T-helper 2 cell (primary cell): ENCODE data around the gene ING3.
A peak's percentile ranks its signal among the peaks of the same experiment; 100 is the strongest.

Experiments
- DNase-seq, 5 experiments: peaks; one replicate each; pipeline versions ENCODE4 v3.0.0 to v3.0.0-alpha.2; 2012 to 2022
- total RNA-seq, 2 donors: gene quantifications; one replicate each; lab custom pipeline; 2026; lab: John Stamatoyannopoulos, UW

Gene ING3, protein sequence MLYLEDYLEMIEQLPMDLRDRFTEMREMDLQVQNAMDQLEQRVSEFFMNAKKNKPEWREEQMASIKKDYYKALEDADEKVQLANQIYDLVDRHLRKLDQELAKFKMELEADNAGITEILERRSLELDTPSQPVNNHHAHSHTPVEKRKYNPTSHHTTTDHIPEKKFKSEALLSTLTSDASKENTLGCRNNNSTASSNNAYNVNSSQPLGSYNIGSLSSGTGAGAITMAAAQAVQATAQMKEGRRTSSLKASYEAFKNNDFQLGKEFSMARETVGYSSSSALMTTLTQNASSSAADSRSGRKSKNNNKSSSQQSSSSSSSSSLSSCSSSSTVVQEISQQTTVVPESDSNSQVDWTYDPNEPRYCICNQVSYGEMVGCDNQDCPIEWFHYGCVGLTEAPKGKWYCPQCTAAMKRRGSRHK
- 32.4 to 54.5 reads per million in 2 donors for total RNA-seq

DNA sequence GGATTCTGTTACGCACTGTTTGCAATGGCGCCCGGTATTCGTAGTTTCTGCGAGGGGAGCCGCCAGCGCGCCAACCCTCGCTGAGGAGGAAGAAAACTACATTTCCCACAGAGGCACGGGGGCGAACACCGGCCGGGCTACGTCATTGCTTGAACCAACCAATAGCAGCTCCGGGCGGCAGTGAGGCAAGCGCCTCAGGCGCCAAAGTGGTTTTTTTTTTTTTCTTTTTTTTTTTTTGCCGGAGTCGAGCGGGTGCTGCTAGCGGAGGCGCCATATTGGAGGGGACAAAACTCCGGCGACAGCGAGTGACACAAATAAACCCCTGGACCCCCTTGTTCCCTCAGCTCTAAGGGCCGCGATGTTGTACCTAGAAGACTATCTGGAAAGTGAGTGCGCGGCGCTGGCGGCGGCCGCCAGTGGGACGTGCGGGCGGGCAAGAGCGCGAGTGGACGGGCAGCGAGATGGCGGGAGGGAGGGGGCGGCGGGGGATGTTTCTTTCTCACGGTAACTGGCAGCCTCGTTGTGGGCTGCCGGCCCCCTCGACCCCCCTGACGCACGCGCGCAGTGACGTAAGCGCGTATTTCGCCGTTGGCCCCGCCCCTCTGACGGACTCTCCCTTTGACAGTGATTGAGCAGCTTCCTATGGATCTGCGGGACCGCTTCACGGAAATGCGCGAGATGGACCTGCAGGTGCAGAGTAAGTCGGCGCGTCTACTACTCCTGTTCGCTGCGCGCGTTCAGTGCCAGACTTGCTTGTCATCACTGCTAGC is at the start of gene ING3:
Gene ING3, plus strand, starts transcription at position 239 of the 770 bp plus-strand sequence. Its CDS starts 120 bp downstream, at position 359.
- DNase-seq, result peak; percentile 95 to 99 (median 96)

DNA sequence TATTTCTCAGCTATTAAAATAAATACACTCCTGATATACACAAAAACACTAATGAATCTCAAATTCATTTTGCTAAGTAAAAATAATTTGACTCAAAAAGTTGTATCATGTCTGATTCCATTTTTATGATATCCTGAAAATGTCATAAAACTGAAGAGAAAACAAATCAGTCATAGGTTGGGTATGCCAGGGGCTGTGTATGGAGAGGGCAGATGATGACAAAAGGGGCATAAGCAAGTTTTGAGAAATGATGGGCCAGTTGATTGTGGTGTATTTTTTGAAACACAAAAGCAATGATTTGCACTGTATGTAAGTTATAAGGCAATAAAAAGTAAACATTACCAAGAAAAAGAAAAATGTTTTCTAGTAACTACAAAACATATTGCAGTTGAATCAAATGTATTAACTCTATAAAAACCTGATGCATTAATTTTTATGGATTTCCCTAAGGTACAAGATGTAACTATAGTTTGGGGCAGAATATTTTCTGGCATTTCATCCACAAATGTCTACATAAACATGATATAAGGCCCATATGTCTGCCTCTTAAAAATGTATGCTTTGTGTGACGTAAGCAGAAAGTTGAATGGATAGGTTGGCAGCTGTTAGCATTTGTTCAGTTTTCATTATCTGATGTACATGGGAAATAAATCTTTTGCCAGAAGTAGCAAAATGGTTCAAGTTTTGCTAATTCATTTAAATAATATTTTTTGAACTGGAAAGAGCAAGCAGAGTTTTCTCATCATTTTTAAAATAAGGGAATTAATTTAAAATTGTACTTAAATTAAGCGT is 35.1 kb upstream of the ING3 start:
- DNase-seq, result no peak

DNA sequence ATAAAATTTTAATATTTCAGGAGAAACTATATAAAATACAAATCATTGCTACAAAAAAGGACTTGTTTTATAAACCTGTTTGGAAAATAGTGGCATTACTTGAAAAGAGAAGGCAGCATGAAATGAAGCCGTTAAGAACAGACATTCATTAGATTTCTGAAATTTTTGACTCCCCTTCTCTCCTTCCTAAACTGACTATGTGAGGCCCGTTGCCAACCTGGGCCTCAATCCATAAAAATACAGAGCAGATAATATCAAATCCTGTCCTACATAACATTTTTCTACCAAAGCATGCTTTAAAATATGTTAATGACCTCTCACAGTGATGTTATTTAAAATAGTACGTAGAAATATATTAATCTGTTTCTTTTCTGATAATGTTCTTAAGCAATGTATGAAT is 34.5 kb upstream of the ING3 start:
- DNase-seq, result no peak

DNA sequence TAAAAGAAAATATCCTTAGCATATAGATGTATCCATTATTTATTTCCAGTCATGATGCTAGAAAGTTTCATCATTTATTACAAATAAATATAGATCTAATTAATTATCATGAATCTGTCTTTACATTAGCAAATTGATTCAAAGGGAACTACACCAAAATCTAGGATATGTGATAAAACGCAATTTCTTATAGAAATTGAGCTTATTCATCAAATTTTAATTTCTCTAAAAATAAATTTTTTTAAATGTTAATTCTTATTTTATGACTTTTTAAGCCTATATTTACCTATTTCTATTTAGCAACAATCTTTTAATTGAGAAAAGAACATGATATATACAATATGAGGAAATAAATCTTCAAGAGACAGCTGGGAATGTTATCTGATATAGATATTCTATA is 34.0 kb upstream of the ING3 start:
- no peak for DNase-seq

DNA sequence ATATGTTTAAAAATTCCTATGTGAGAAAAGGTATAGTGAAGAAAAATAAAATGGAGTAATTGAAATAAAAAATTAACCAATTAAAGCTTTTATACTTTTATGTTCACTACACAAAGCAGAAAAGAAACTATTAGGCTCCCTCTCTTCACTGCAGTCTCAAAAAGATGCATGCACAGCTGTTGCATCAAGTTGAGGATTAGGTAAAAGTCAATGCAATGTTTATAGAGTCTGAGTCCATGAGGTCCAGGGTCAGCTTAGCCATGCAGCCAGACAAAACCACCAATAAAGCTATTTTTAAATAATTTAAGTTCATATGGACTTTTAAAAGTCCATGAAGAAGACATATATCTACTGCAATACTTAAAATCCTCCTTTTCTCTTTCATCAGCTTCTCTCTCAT is 31.1 kb upstream of the ING3 start:
- no peak for DNase-seq

DNA sequence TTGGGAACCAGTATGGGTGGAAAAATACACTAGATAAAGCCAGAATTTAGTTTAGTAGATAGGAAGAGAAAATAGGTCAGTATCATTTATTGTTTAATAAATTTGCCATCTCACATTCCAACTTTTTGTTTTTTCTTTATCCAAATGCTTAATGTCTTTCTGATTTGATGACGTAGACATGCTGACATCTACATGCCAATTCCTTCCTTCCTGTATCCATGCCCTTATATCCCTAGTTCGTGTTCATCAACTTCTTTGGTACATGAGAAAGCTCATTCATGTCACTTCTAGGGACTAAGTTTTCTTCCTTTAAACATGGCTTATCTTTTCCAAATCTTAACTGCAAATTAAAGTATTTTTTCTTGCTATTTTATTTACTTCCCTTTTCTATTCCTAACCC is 30.5 kb upstream of the ING3 start:
- no peak for DNase-seq

DNA sequence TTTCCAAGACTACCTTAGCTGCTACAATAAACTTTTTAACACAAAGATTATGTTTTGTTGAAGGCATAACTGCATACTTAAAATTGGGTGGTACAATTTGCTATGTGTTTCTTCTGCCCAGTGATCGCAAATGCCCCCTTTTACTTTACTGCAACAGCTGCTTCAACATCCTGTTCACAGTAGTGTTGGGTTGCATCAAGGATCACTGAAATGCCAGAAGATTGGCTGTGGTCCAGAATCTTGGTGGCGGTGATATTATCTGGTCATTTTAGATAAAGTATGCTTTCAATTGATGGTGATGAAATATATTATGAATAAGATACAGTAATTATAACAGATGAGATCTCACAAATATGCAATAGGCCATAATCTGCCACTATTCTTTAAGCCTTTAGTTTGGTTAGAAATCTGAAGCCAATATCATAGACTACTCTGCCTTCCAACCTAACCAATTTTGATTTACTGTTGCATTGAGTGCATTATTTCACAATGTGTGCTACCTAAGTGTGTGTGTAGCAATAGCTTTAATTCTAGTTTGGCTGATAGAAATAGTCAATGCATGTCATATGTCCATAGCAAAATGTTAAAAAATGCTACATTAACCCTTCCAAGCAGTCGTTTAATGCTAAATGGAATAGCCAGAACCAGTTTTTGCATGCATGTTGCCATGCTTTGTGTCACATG is 29.8 kb upstream of the ING3 start:
- DNase-seq, result no peak

DNA sequence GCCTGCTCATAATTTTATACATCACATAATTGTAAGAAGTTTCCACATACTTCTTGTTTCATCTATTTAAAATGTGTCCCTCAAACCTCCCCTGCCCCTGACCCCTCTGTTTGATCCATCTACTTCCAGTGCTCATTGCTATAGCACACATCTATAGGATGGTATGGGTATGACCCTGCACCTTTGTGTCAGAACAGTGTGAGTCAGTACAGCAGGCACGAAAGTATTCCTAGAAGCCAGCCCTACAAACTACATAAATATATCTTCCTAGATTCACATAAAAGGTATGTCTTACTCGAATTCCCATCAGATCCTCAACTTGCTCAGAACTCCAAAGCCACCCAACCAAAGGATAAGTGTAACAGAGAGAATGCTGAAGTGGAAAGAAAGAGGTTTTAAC is 25.7 kb upstream of the ING3 start:
- no peak for DNase-seq

DNA sequence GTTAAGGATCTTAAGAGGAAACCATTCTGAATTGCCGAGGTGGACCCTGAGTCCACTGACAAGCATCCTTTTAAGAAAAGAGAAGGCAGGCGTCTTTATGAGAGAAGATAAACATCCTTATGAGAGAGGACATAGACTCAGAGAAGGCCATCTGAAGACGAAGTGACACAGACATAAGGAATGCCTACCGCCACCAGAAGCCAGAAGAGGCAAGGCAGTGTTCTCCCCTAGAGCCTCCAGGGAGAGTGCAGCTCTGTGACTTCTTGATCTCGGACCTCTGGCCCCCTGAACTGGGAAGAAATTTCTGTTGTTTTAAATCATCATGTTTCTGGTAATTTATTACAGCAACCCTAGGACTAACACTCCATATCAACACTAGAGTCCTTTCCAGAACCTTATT is 25.2 kb upstream of the ING3 start:
- no peak for DNase-seq

DNA sequence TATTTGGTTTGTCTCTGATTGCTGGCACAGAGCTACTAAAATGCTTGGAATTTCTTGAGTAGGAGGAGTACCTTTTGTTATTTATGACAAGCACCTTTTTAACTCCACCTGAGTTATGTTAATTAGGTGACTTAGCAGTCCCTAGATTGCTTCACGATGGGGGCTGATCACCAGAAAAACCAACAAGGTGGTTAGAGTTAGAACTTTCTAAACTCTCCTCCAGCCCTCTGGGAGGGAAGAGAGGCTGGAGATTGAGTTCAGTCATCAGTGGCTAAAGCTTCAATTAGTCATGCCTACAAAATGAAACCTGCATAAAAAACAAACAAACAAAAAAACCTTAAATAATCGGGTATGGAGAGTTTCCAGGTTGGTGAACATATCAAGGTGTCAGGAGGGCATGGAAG is 23.6 kb upstream of the ING3 start:
- DNase-seq, result no peak

DNA sequence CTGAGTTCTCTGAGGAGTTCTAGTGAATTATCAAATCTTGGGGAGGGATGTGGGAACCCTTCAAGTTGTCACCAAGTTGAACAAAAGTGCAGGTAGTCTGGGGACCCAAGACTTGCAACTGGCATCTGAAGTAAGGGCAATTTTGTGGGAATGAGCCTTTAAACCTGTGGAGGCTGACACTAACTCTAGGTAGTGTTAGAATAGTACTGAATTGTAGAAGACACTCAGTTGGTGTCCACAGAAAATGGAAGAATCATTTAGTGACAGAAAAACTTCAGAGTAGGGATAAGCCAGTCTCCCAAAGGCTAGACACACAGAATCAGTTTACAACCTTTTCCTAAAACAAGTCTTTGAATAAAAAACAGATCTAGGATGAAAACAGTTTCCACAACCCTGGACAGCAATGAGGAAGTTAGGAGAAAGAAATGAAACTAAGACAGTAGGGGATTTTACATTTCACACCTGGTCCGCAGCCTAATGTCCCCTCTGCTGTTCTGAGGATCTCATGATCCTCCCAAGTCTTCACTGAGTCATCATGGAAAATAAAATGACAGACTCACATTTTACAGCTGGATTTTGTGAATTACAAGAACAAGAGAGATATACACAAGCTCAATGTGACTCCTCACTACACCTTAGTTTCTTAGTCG is 23.0 kb upstream of the ING3 start:
- no peak for DNase-seq

DNA sequence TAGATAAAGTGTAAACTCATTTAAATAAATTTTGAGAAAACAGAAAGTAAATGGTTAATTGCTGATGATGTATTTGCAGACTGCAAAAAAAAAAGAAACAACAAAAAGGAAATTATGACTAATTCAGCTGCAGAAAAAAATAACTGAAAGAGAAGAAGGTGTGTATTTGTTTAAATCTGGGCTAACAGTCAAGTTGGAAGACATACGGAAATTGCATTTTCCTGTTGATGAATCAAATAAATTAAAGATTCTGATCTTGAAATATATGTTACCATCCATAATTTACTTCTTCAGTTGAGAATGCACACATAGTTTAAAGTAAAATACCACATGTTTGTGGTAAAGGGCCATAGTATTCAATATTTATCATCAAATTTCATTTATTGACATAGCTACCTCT is 19.3 kb upstream of the ING3 start:
- DNase-seq, result no peak

DNA sequence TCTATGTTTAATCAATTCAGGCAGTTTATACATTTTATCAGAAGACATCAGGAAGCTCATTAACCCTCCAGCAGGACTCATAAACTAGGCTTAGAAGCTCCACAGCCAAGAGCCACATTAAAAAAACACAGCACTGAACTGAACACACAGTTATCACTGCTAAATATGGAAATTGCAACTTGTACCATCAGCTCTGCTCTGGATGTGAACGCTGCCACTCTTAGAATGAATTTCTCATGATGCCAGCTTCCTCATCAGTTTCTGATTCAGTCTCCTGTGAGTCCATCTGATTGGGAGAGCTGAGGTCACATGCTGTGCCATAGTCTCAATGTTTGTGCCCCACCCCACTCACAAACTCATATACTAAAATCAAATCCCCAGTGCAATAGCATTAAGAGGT is 17.1 kb upstream of the ING3 start:
- DNase-seq, result peak in 1 of 5 experiments; percentile 19

DNA sequence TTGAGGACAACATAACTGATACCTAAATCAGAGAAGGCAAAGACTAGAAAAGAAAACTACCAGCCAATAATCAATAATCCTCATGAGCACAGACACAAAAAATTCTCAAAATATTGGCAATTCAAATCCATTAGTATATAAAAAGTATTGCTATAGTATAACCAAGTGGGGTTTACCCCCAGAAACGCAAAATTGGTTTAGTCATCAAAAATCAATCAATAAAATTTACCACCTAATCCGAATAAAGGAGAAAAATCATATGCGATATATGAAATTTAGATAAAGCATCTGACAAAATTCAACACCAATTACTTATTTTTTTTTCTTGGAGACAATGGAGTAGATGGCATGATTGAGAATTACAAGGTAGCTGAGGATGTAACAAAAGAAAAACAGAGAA is 11.2 kb upstream of the ING3 start:
- no peak for DNase-seq

DNA sequence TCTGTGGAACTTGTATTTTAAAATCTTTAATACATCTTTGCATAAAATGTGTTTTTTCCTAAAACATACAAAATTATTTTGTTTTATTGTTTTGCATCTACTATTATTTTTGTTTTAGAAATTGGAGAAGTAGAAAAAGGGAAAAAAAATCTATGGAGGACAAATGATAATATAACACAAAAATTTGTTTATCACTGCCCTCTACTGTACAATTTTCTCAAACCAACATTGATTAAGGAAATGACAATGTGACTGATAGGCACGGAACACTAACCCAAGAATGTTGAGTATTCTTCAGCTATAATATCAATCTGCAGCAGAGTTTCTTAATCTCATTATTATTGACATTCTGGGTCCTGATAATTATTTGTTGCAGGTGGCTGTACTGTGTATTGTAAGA is 9.5 kb upstream of the ING3 start:
- no peak for DNase-seq

DNA sequence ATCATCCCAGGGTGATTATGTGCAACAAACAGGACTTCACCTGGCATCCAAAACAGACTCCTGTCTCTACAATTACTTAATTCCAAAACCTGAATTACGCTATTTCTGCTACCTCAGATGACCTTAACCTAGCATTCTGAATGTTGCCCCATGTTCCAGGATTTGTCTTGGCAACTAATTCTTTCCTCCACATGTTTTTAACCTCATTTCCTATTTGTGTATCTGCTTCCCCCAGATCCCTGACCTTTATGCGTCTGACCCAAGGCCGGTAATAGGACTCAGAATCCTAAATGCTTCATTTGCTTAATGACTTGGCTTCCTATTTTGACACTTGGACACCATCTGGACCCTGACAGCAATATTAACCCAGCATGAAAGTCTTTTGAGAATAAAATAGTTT is 8.7 kb upstream of the ING3 start:
- no peak for DNase-seq

DNA sequence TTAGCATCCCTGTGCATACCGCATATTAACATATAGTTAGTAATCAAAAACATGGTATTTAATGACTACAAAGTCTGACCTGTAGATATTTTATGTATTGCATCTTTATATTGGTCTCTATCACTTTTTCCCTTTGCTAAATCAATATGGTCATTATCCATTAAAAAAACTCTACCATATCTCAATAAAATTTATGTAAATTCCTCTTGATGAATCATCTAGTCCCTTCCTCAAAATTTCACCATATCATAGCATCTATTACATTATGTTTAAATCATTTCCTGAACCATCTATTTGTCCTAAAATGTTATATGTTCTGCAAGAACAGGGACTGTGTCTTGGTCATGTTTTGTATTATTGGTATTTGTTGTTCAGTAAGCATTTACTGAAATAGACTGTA is 7.7 kb upstream of the ING3 start:
- no peak for DNase-seq

DNA sequence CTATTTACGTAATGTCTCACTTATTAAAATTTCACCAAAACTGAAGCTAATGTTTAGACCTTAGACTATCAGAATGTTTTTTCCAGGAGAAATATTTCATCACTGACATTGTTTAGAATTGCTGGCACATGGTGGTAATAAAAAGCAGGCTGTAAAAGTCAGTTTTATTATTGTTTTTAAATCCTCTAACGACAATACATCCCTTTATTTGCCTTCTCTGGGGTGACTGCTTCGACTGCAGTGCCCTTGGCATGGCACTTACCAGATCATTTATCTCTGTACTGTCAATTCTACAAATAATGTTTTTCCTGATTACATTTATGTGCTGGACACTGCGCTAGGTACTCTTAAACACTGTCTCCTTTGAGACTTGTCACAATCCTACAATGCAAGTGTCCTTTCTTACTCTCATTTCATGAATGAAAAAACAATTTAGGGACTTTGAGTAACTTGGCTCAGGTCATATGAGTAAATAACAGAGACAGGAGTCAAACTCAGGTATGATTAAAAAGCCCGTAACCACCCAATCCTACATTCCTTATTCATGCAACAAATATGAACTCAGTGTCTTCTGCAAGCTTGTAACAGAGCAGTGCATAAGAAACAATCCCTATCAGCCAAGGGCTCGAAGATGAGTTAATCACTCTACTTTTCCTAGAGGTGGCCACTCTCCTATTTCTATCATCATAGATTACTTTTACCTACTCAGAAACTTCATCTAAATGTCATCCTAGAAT is 5.6 kb upstream of the ING3 start:
- DNase-seq, result no peak

DNA sequence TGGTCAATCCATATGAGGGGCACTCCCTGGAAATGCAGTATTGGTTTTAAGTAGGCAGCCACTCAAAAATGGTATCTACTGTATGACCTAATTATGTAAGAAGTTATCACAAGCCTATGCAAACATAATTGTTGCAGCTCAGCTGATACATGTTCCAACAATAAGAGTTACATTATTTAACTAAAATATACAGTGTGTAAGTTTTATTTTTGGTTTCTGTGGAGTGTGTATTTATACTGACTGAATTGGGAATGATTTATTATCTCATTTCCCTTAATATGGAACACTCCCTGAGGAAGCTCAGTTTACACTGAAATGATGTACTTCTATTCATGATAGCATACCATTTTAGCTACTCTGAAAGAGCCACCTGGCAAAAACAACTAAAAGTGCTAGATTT is 2.6 kb upstream of the ING3 start:
- no peak for DNase-seq

DNA sequence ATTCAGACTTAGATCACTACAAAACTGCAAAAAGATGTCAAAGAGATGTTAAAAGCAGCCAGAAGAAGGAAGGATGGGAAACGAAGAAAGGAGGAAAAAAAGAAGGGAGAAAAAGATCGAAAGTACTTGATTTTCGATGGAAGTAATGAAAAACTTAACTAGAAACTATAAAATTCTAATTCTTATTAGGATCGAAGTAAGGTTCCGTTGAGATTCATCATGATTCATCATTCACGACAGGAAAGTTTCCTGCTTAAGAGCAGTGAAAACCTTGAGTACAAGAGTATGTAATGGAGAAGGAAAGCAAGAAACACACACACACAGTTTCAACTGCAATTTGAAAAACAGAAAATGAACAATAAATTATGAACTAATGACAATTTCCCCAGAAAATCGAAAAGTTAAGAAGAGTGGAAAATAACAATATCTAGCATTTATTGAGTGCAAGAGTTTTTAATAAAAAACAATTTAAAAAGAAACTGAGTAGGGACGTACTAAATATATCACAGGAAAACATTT is 1.1 kb upstream of the ING3 start:
- DNase-seq, result no peak

DNA sequence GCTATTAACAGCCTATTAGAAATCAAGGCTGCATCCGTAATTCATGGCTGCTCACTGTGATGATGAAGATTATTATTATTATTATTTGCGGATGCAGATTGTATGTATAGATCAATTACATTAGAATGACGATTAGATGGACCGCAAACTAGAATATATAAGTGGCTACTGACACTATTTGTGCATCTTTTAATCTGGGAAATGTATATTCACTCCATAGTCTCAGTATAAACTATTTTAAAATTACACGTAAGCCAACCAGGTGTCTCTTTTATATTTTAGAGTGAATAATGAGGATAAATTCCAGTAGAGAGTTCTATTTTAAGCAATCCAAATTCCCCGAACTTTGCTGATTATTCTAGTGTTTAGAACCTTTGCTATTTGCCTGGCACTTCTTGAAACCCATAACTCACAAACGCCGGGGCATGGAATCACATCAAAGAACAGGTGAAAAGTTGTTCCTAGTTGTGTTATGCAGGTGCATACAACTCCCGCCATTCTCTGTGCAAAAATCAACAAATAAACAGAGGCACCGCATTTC is 509 bp upstream of the ING3 start:
- DNase-seq, result no peak
